ENCODE data around the gene NTSR1. TPM values are rescaled to one million over a fixed set of nuclear protein-coding genes. Genes with fewer than 3 reads are reported as not detected.

NTSR1 gene
- total and polyA plus RNA-seq, 2 of the 13 experiments (the other 11 are each of a cell fraction or from before 2014, with no cell fraction given) = 0.09 to 0.12 TPM

DNA sequence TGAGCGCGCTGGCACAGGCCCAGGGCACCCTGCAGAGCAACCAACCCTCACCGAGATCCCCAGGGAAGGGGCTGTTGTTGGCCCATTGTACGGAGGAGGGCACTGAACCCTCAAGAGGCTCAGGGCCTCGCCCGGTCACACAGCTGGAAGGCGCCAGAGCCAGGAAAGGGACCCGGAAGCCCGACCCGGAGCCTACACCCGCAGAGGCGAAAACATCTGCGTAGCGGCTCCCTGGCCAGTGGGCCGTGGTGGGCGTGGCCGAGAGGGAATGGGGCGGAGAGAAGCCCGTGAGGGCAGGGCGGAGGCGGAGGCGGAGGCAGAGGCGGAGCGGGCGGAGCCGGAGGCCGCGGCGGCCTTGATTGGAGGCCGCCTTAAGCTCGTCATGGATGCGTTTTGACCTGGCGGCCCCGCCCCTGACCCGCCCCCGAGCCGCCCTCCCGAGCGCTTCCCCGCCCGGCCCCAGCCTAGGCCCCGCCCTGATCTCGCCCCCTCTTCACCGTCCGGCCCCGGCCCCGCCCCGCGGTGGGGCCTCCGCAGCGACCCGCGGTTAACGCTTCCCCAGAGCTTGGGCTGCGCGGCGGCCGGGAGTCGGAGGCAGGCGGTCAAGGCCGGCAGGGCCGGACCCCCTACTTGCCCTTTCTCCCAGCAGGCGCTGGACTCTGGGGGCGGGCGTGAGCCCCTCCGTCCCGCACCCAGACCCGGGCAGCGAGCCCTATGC, 85.5 kb downstream of the NTSR1 start (continued):
- TF ChIP-seq, protein P1, sequence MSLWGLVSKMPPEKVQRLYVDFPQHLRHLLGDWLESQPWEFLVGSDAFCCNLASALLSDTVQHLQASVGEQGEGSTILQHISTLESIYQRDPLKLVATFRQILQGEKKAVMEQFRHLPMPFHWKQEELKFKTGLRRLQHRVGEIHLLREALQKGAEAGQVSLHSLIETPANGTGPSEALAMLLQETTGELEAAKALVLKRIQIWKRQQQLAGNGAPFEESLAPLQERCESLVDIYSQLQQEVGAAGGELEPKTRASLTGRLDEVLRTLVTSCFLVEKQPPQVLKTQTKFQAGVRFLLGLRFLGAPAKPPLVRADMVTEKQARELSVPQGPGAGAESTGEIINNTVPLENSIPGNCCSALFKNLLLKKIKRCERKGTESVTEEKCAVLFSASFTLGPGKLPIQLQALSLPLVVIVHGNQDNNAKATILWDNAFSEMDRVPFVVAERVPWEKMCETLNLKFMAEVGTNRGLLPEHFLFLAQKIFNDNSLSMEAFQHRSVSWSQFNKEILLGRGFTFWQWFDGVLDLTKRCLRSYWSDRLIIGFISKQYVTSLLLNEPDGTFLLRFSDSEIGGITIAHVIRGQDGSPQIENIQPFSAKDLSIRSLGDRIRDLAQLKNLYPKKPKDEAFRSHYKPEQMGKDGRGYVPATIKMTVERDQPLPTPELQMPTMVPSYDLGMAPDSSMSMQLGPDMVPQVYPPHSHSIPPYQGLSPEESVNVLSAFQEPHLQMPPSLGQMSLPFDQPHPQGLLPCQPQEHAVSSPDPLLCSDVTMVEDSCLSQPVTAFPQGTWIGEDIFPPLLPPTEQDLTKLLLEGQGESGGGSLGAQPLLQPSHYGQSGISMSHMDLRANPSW (CRISPR knock-in tag; IDR thresholded peaks at IDR 0.05; ENCODE audit: borderline replicate concordance) = no peak
- TF ChIP-seq SYNCRIP (IDR thresholded peaks at IDR 0.05; ENCODE audit: insufficient read depth, low read depth, low read length) (no peak), ZNF891 (CRISPR knock-in tag; IDR thresholded peaks at IDR 0.05) (peak; percentile 44), SMAD9 (CRISPR knock-in tag; IDR thresholded peaks at IDR 0.05) (no peak), ZNF746 (CRISPR knock-in tag; IDR thresholded peaks at IDR 0.05) (peak; percentile 5; the same call in 1 of the 2 replicates), GABPB1 (CRISPR knock-in tag; IDR thresholded peaks at IDR 0.05) (peak; percentile 82), GATA4 (IDR thresholded peaks at IDR 0.05; ENCODE audit: borderline replicate concordance, low read depth) (peak; percentile 75), NONO (IDR thresholded peaks at IDR 0.05) (no peak), NONO (CRISPR knock-in tag; conservative IDR thresholded peaks at IDR 0.05) (peak; percentile 64), CSRNP1 (CRISPR knock-in tag; IDR thresholded peaks at IDR 0.05) (peak; percentile 91), ZMYM4 (CRISPR knock-in tag; IDR thresholded peaks at IDR 0.05) (peak; percentile 40; the same call in 1 of the 2 replicates), TAF15 (IDR thresholded peaks at IDR 0.05; ENCODE audit: low read depth, low read length, poor library complexity, severe bottlenecking) (peak; percentile 89), FUBP1 (CRISPR knock-in tag; IDR thresholded peaks at IDR 0.05; ENCODE audit: borderline replicate concordance) (no peak), ZFP82 (CRISPR knock-in tag; IDR thresholded peaks at IDR 0.05; ENCODE audit: borderline replicate concordance) (peak; percentile 50; the same call in 1 of the 2 replicates), RBFOX2 (IDR thresholded peaks at IDR 0.05; ENCODE audit: low read depth, low read length) (peak; percentile 91), ZNF839 (CRISPR knock-in tag; IDR thresholded peaks at IDR 0.05; ENCODE audit: borderline replicate concordance) (no peak)
- TF ChIP-seq, protein P2, sequence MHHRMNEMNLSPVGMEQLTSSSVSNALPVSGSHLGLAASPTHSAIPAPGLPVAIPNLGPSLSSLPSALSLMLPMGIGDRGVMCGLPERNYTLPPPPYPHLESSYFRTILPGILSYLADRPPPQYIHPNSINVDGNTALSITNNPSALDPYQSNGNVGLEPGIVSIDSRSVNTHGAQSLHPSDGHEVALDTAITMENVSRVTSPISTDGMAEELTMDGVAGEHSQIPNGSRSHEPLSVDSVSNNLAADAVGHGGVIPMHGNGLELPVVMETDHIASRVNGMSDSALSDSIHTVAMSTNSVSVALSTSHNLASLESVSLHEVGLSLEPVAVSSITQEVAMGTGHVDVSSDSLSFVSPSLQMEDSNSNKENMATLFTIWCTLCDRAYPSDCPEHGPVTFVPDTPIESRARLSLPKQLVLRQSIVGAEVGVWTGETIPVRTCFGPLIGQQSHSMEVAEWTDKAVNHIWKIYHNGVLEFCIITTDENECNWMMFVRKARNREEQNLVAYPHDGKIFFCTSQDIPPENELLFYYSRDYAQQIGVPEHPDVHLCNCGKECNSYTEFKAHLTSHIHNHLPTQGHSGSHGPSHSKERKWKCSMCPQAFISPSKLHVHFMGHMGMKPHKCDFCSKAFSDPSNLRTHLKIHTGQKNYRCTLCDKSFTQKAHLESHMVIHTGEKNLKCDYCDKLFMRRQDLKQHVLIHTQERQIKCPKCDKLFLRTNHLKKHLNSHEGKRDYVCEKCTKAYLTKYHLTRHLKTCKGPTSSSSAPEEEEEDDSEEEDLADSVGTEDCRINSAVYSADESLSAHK (CRISPR knock-in tag; IDR thresholded peaks at IDR 0.05; ENCODE audit: borderline replicate concordance) = no peak
